Measurements from ENCODE around the gene RRP15.
A peak's percentile ranks its signal among the peaks of the same experiment; 100 is the strongest.

Gene RRP15

GRCh38 chr1:218272366-218272765 is 12.7 kb upstream of the RRP15 start:
- DNase-seq (ENCODE audit: insufficient read length, low spot score), result no peak
- no peak for TF ChIP-seq CTCF (IDR thresholded peaks at IDR 0.05; ENCODE audit: insufficient read depth, missing control alignments)
- no peak for FAIRE-seq

DNA sequence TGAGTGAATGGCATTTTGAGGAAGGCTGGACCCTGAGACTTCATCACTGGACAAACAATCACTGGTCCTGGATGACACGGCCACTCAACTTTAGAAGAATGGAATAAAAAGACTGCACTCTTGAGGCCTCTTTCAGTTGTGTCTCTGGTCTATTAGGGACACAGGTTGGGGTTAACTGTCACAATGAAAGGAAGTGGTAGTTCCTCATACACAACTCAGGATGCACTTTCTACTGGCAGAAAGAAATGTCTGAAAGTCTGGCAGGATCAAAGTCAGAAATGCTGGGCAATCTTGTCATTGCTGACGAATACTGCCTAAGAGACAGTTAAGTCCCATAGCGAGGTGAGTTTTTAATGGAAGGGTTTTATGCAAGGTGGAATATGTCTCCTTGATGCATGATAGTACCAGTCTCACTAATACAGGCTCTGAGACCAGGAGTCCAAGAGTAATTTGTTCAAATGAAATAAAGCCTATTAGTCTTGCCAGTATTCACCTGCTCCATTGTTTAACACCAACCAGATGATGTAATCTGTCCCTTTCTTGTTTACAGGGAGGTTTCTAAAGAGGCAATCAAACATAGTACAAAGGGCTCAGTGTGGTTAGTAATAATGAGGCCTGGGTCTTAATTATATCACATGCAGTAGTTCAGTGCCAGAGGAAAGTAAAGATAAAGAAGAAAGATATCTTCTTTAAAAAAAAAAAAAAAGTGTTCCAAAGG is 11.2 kb upstream of the RRP15 start:
- FAIRE-seq (no peak), DNase-seq (ENCODE audit: insufficient read length, low spot score) (no peak)
- no peak for TF ChIP-seq CTCF (IDR thresholded peaks at IDR 0.05; ENCODE audit: insufficient read depth, missing control alignments)

- no peak for DNase-seq (ENCODE audit: insufficient read length, low spot score)
- no peak for TF ChIP-seq CTCF (IDR thresholded peaks at IDR 0.05; ENCODE audit: insufficient read depth, missing control alignments)
- FAIRE-seq, result no peak
These were observed 10.6 kb upstream of the RRP15 start for GRCh38 chr1:218274511-218274910.

DNA sequence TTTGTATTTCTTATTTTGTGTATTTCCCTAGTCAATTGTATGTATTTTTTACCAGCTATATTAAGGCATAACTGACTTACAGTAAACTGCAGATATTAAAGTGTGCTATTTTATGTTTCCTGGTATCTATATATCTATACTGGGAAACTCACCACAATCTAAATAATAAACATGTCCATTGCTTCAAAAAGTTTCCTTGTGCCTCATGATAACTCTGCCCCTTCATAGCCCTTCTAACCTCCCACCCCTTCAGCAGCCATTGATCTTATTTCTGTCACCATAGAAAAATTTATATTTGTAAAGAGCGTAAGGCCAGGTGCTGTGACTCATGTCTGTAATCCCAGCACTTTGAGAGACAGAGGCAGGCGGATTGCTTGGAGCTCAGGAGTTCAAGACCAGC is 9.3 kb upstream of the RRP15 start:
- FAIRE-seq, result no peak
- no peak for TF ChIP-seq CTCF (IDR thresholded peaks at IDR 0.05; ENCODE audit: insufficient read depth, missing control alignments)
- DNase-seq (ENCODE audit: insufficient read length, low spot score), result no peak

DNA sequence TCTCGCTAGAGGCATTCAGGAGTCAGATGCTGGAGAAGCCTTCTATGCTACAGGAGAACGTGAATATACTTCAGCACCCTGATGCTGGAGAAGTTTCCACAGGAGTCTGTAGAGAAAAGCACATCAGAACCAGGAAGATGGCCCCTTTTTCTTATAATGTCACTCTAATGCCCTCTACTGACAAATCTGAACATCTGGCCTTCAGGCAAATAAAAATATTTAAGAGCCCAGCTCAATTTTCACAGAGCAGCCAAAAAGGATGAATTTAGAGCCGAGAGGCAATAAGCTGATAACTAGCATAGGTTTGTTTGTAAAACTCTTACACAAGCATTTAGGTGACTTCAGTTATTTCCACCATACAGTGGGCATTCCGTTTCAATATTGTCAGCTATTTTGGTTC is 3.8 kb upstream of the RRP15 start:
- FAIRE-seq (no peak), DNase-seq (ENCODE audit: insufficient read length, low spot score) (no peak)
- no peak for TF ChIP-seq CTCF (IDR thresholded peaks at IDR 0.05; ENCODE audit: insufficient read depth, missing control alignments)

- DNase-seq (ENCODE audit: insufficient read length, low spot score) (no peak), FAIRE-seq (peak; percentile 60)
- no peak for TF ChIP-seq CTCF (IDR thresholded peaks at IDR 0.05; ENCODE audit: insufficient read depth, missing control alignments)
These were observed 646 bp upstream of the RRP15 start for GRCh38 chr1:218284377-218284916.

DNA sequence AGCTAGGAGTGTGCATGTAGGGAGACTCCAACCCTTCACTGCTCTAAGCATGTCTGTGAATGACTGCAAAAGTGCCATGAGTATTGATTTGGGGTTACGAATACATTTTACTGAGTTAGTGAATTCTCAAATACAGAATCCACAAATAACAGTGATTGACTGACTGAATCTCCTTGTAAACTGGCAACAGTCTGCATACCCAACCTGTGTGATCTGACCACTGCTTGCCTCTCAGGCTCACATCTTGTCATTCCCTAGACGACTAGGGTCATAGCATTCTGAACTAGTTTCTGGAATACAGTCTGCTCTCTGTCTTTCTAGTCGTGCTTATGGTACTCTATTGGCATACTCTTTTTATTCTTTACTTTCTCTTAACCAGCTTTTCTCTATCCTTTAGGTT is 7.4 kb downstream of the RRP15 start:
- DNase-seq (ENCODE audit: insufficient read length, low spot score), result no peak
- no peak for TF ChIP-seq CTCF (IDR thresholded peaks at IDR 0.05; ENCODE audit: insufficient read depth, missing control alignments)

More for the DNA sequence above, 7.4 kb downstream of the RRP15 start:
- peak; percentile 48 for FAIRE-seq
